Nucleus accumbens (tissue), 56 donors: Measurements from ENCODE around the gene BRI3.

ENCODE experiments used
- DNase-seq, 56 donors: peaks; one replicate each; lab custom pipeline; 2025; lab: John Stamatoyannopoulos, UW

BRI3 gene

GRCh38 chr7:98285157-98286092 is 3.9 kb downstream of the BRI3 start:
- DNase-seq = no peak

GRCh38 chr7:98286093-98286539 is 4.6 kb downstream of the BRI3 start:
- DNase-seq = peak in 8 of 56 donors; percentile 9 to 36 (median 16)

- DNase-seq = peak in 27 of 56 donors; percentile 9 to 78 (median 41)
Measured at GRCh38 chr7:98286701-98287485, 5.4 kb downstream of the BRI3 start.

DNA sequence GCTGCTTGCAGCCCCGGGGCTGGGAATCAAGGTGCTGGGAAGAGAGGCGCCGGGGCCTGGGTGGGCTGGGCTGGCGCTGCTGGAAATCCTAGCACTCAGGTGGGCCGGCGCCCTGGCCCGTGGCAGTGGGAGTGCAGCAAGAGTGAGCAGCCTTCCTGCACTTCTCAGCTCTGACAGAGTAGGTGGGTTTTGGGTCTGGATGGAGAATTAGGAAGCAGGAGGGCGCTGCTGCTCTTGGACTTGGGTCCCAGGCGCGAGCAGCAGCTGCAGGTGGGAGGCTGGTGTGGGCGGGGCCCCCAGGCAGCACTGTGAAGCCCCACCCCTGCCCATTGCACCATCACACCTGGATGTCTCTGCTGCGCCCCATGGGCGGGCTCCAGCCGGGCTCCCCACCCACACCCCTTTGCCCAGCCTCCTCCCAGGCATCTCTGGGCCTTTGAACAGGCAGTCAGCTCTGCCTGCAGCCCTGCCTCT is 6.0 kb downstream of the BRI3 start:
- DNase-seq = peak in 9 of 56 donors; percentile 9 to 59 (median 20)

- no peak for DNase-seq
Measured at GRCh38 chr7:98288064-98288823, 6.8 kb downstream of the BRI3 start.

- DNase-seq = no peak
Measured at GRCh38 chr7:98289333-98289875, 7.9 kb downstream of the BRI3 start.

- no peak for DNase-seq
Measured at GRCh38 chr7:98291717-98292116, 10.2 kb downstream of the BRI3 start.

DNA sequence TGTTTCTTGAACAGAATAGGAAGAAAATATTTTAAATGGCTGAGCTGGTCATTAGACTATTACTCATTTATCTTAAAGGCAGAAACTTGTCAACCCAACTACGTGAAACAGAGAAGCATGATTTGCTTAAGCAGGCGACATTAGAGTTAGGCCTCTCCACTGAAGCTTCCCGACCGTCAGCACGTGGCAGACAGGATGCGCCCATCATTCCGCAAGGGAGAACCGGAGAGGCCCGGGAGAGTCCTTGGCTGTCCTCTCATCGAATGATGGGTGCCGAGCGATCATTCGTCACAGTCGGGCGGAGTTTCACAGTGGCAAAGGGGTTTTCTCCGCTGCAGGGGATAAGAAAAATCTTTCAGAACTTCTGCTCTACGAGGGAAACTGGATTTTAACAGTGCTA is 11.8 kb downstream of the BRI3 start:
- DNase-seq = no peak

DNA sequence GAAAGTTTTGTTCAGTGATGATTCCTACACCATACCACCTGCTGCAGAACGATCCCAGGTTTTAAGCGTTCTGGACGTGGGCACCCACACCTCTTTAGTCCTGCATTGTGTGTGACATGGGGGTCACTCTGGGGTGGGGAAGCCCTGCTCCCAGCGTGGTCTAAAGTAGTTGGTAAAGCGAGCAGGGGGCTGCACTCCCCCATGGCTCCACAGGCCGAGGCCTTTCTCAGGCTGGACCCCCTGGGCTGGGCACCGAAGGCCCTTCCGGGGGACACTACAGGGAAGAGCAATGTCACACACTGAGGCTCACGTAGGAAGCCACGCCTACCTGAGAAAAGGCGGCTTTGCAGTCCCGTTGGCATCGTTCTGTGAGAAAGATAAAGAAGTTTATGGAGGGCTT is 12.3 kb downstream of the BRI3 start:
- no peak for DNase-seq

DNA sequence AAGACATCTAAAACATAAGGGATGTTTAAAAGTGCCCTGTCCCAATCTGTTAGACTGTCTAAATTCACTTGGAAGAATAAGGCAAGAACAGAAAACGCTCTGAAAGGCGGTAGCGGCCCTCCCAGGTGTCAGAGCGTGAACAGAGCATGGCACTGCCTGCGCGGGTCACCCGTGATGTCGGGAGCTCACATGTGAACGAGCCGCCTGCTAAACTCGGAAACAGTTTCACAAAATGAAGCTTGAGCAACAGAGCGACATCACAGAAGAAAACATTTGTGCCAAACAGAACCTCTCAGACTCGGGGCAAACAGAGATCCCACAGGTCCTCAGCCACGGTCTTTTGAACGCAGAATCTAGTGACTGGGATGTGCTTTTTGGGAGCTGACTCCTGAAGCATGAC is 12.8 kb downstream of the BRI3 start:
- DNase-seq = no peak

DNA sequence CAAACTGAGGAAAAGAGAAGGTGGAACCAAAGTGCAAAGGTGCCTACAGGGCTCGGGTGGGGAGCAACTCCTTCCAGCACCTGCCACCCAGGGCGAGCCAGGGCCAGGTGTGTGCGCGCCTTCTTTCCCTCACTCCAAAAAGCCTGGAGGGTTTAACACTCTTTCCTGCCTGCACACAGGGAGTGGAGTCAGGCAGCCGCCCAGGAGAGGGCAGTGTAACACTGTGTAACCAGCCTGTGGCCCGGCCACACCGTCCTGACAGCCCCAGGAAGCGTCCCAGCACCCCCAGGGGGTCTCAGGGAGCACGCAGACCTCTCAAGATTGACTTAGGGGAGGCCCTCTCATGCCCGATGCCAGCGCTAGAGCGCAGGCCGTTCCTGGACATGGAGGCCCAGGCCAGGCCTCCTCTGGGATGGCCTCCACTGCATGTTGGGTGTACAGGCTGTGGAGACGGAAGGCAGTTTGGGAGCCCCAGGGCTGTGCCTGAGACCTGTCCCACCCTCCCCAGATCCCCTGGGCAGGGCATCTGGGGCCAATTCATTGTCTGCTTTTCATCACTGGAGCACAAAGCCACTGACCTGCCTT is 13.4 kb downstream of the BRI3 start:
- DNase-seq = peak in 18 of 56 donors; percentile 4 to 54 (median 16)

DNA sequence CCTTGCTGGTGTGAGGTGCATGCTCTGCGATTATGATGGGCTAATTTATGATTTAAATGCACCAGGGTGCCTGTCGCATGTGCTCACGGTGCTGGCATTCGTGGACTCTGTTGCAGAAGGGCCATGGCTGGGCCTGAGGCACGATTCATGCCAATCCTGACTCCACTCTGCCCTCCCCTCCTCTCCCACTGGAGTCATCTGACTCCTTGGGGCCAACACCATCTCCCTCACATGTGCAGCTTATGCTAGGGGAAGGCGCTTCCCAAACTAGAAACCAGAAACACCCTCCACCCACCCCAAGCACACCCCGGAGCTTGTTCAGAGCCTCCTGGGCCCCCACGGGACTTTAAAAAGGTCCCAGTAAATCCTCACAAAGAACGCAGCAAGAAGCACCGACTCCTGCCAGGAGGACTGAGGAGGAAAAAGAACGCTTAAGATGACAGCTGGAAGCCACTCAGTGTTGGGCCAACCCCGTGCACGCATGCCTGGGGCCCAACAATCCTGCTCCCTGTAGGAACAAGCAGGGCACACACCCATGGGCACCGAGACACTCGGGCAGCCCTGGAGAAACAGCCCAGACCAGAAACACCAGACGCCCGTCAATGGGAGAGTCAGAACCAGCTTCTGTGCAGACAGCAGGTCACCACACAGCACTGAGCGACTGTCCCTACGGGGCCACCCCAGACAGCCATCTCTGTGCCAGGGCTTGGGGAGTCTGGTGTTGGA is 14.1 kb downstream of the BRI3 start:
- DNase-seq = no peak

DNA sequence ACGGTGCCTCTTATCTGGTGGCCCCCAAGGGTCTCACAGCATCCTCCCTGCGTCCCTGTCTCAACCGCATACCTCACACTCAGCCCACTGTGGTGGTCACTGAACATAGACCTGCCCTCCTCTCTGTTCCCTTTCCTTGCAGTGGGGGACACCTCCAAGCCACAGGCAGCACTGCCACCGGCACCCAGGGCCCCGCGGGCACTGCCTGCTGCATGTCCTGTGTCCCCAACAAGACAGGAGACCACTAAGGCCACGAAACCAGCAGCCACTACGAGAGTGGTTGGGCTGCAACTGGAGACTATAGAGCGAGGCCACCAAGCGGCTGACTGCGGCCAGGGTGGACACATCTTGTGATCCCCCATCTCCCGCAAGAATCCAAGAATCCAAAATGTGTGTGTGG is 15.3 kb downstream of the BRI3 start:
- DNase-seq = no peak

GRCh38 chr7:98297626-98298286 is 16.3 kb downstream of the BRI3 start:
- no peak for DNase-seq

DNA sequence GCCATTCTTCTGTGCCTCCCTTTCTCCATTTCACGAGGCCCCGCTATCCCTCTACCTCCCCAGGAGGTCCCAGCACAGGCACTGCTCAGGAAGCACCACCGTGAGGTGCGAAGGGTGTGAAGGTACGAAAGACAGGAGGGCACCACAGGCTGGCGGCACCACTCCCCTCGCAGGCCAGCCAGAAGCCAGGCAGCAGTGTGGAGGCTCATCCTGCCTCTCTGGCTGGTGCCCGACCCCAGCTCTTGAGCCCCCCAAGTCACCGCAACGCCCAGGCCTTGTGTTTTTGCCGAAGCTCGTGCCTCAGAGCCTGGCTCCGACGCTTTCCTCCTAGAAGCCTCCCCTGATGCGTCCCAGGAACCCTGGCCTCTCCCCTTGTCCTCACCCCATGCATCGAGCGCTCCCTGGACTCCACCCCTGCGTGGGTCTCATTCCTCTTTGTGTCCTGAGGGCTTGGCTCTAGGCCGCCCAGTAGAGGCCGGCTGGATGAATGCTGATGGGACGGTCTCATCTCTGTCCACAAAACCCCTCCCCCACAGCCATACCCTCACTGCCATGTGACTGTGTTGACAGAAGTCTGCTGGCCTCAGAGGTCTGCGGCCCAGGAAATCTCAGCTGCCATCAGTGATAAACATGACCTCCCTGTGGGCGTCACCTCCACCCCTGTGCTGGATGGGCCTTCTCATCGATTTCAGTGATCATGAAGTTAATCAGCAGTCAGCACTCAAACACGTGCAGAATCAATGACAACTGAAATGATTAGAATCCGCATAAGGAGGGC is 19.3 kb downstream of the BRI3 start:
- DNase-seq = no peak

GRCh38 chr7:98301693-98302470 is 20.4 kb downstream of the BRI3 start:
- DNase-seq = no peak
